CD4-positive, alpha-beta T cell (primary cell): ENCODE measurements around the gene GAPT. TPM values are rescaled to one million over a fixed set of nuclear protein-coding genes. Genes with fewer than 3 reads are reported as not detected.

Experiments
- ATAC-seq: fragments of 200-7000 bp; cut with Tn5 transposase; one replicate; pipeline ENCODE4 v1.10.0; 2022; ENCODE audit warnings: mild to moderate bottlenecking; ENCODE audit not compliant: poor library complexity
- CTCF ChIA-PET: fragments of 350-600 bp; sonication (Branson Sonifier 250); formaldehyde crosslinking; loops from one replicate; lab custom pipeline; 2021; ENCODE audit warnings: antibody characterized with exemption, inconsistent platforms; lab: Charles Lee
- POLR2A ChIA-PET: fragments of 350-600 bp; sonication (Branson Sonifier 250); formaldehyde crosslinking; loops from one replicate; lab custom pipeline; 2021; ENCODE audit warnings: antibody characterized with exemption, inconsistent platforms; lab: Charles Lee
- DNase-seq, 14 experiments: peaks; one replicate each; pipeline ENCODE4 v3.0.0-alpha.2; 2013 to 2020; ENCODE audit warnings: mixed read lengths in 2 of 14
- H3K27ac ChIP-seq, 2 donors: one replicate each; pipeline versions ENCODE4 v1.5.1 to v1.7.0; 2013; ENCODE audit warnings: low read length in 2 of 2, low read depth in 1 of 2, mild to moderate bottlenecking in 1 of 2
- H3K27me3 ChIP-seq, 2 experiments: 1 replicate in 1 of 2; 2 replicates in 1 of 2; pipeline versions ENCODE4 v1.6.1 to v1.7.0; 2013; ENCODE audit warnings: low read length in 2 of 2, control low read depth in 1 of 2, mild to moderate bottlenecking in 1 of 2, moderate library complexity in 1 of 2; ENCODE audit not compliant: insufficient read depth in 2 of 2, control insufficient read depth in 1 of 2
- H3K36me3 ChIP-seq: one replicate; pipeline ENCODE4 v1.6.1; 2013; ENCODE audit warnings: low read length, control low read depth; ENCODE audit not compliant: insufficient read depth
- H3K4me1 ChIP-seq: one replicate; pipeline ENCODE4 v1.6.1; 2013; ENCODE audit warnings: low read length, control low read depth; ENCODE audit not compliant: insufficient read depth
- H3K4me3 ChIP-seq: one replicate; pipeline ENCODE4 v1.5.1; 2013; ENCODE audit warnings: mild to moderate bottlenecking, low read length, moderate library complexity
- H3K9me3 ChIP-seq, 2 experiments: 1 replicate in 1 of 2; 2 replicates in 1 of 2; pipeline versions ENCODE4 v1.6.1 to v1.7.0; 2013; ENCODE audit warnings: low read length in 2 of 2, mild to moderate bottlenecking in 2 of 2, control low read depth in 1 of 2, moderate library complexity in 1 of 2; ENCODE audit not compliant: control insufficient read depth in 1 of 2, insufficient read depth in 1 of 2
- H3K27ac Mint-ChIP-seq: one replicate; pipeline ENCODE4 v1.8.0; 2020; ENCODE audit warnings: mixed read lengths
- H3K27me3 Mint-ChIP-seq: one replicate; pipeline ENCODE4 v1.8.0; 2021; ENCODE audit warnings: mixed read lengths
- H3K36me3 Mint-ChIP-seq: one replicate; pipeline ENCODE4 v1.8.0; 2021; ENCODE audit warnings: low read depth, mixed read lengths
- H3K4me1 Mint-ChIP-seq: one replicate; pipeline ENCODE4 v1.8.0; 2021; ENCODE audit warnings: low read depth, mixed read lengths
- H3K4me3 Mint-ChIP-seq: one replicate; pipeline ENCODE4 v1.8.0; 2020; ENCODE audit warnings: mild to moderate bottlenecking, mixed read lengths
- H3K9me3 Mint-ChIP-seq: one replicate; pipeline ENCODE4 v1.8.0; 2020; ENCODE audit warnings: mixed read lengths
- intact Hi-C, 2 experiments: fragments of 100-400 bp; cut with DNase I in 1 of 2; cut with micrococcal nuclease in 1 of 2; formaldehyde crosslinking; loops; one replicate each; pipeline versions ENCODE4 v1.15.1 to v1.9.0; 2023 to 2025; cut with DNase I, micrococcal nuclease
- total RNA-seq, 174 experiments: library from RNA in 2 of 174; stranded (reverse) in 2 of 174; gene quantifications; one replicate each; pipeline ENCODE4 v1.2.3 and lab custom pipeline; 2021 to 2026
- TF ChIP-seq, protein P1 (sequence below): fragments of 200-600 bp; IDR thresholded peaks from one replicate; pipeline ENCODE4 v1.8.0; 2022; ENCODE audit warnings: antibody characterized with exemption, mild to moderate bottlenecking

GAPT gene
- total RNA-seq, 2 experiments from 2014 or later: not detected

DNA sequence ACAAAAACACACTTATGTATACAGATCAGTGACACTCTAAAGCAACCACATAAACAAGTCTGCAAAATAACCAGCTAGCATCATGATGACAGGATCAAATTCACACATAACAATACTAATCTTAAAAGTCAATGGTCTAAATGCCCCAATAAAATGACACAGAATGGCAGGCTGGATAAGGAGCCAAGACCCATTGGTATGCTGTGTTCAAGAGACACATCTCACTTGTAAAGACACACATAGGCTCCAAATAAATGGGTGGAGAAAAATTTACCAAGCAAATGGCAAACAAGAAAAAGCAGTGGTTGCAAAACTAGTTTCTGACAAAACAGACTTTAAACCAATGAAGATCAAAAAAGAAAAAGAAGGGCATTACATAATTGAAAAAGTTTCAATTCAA is 26.0 kb downstream of the GAPT start:
- CTCF ChIA-PET: no interaction called here
- TF ChIP-seq, protein P1, sequence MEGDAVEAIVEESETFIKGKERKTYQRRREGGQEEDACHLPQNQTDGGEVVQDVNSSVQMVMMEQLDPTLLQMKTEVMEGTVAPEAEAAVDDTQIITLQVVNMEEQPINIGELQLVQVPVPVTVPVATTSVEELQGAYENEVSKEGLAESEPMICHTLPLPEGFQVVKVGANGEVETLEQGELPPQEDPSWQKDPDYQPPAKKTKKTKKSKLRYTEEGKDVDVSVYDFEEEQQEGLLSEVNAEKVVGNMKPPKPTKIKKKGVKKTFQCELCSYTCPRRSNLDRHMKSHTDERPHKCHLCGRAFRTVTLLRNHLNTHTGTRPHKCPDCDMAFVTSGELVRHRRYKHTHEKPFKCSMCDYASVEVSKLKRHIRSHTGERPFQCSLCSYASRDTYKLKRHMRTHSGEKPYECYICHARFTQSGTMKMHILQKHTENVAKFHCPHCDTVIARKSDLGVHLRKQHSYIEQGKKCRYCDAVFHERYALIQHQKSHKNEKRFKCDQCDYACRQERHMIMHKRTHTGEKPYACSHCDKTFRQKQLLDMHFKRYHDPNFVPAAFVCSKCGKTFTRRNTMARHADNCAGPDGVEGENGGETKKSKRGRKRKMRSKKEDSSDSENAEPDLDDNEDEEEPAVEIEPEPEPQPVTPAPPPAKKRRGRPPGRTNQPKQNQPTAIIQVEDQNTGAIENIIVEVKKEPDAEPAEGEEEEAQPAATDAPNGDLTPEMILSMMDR: no peak

DNA sequence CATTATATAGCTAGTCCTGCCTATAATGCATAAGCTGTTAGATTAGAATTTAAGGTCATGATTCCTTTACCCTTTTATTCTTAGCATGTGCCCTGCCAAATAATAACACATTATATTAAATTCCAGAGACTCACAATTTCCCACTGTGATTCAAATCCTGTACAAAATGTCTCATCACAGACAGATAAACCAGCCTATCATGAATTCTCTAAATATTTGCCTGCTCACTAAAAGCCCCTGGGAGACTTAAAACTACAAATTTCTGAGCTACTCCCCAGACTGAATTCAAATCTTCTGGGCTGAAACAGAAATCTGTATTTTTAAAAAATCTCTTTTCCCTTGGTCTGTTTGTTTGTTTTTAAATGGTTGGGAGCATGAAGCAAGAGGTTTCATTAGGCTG is 32.7 kb downstream of the GAPT start:
- H3K27ac ChIP-seq: no peak overlapping the region
- H3K9me3 ChIP-seq: no peaks in the 10 kb centered on the region
- intact Hi-C loops: no loop called here
- ATAC-seq (no peak), DNase-seq (no peak)
- Mint-ChIP-seq H3K9me3 (peaks cover 2% of the 10 kb centered on the region), H3K4me3 (no peak overlapping the region), H3K27me3 (no peaks in the 10 kb centered on the region), H3K4me1 (no peaks in the 10 kb centered on the region), H3K27ac (no peak overlapping the region), H3K36me3 (no peaks in the 10 kb centered on the region)
- no peak overlapping the region for H3K4me3 ChIP-seq
- CTCF ChIA-PET: no interaction called here
- no peaks in the 10 kb centered on the region for H3K27me3 ChIP-seq
- POLR2A ChIA-PET: no interaction called here
- H3K4me1 ChIP-seq: no peaks in the 10 kb centered on the region
- TF ChIP-seq, protein P1: no peak
- no peaks in the 10 kb centered on the region for H3K36me3 ChIP-seq

More for the DNA sequence above, 26.0 kb downstream of the GAPT start:
- DNase-seq: no peak
- Mint-ChIP-seq H3K27me3 (no peaks in the 10 kb centered on the region), H3K27ac (no peak overlapping the region), H3K4me3 (no peak overlapping the region), H3K9me3 (peaks cover 20% of the 10 kb centered on the region), H3K4me1 (no peaks in the 10 kb centered on the region), H3K36me3 (no peaks in the 10 kb centered on the region)
- peaks cover 7 to 22% of the 10 kb centered on the region in 2 experiments for H3K9me3 ChIP-seq
- intact Hi-C loops: no loop called here
- no peak for ATAC-seq
- H3K27ac ChIP-seq: no peak overlapping the region
- H3K4me3 ChIP-seq: no peak overlapping the region
- POLR2A ChIA-PET: no interaction called here
- no peaks in the 10 kb centered on the region for H3K4me1 ChIP-seq
- no peaks in the 10 kb centered on the region for H3K36me3 ChIP-seq
- H3K27me3 ChIP-seq: no peaks in the 10 kb centered on the region

DNA sequence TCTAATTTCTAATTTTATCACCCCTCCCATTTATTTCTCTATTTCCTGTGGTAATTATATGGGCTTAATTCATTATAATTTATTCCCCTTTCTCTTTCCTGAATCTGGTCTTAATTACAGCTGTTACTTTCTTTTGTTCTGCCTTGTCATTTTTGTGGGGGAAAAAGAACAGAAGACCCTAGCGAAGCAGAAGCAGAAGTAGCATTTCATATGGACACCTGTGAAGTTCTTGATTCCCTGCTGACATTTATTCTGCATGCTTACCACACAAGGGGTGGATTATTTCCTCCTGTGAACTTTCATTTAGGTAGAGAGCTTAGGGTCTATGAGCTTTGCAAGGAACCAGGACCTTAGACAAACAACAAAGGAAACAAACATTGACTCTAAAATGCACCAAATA is 33.3 kb downstream of the GAPT start:
- H3K27ac ChIP-seq: no peak overlapping the region
- H3K4me3 ChIP-seq: no peak overlapping the region
- ChIA-PET CTCF (no interaction called here), POLR2A (no interaction called here)
- H3K27me3 ChIP-seq: no peaks in the 10 kb centered on the region
- no peaks in the 10 kb centered on the region for H3K9me3 ChIP-seq
- H3K4me3 Mint-ChIP-seq: no peak overlapping the region
- H3K9me3 Mint-ChIP-seq: peaks cover 2% of the 10 kb centered on the region
- H3K4me1 Mint-ChIP-seq: no peaks in the 10 kb centered on the region
- no peaks in the 10 kb centered on the region for H3K36me3 Mint-ChIP-seq
- no peaks in the 10 kb centered on the region for H3K36me3 ChIP-seq
- intact Hi-C loops: no loop called here
- no peaks in the 10 kb centered on the region for H3K4me1 ChIP-seq
- no peak for ATAC-seq
- no peak overlapping the region for H3K27ac Mint-ChIP-seq
- TF ChIP-seq, protein P1: no peak
- H3K27me3 Mint-ChIP-seq: no peaks in the 10 kb centered on the region
- DNase-seq: no peak
